Right lobe of liver (tissue), 6 donors: ENCODE results near the gene PTPRD. TPM values are rescaled to one million over a fixed set of nuclear protein-coding genes. Genes with fewer than 3 reads are reported as not detected.

Source experiments
- ATAC-seq, 4 donors: fragments of 200-7000 bp; cut with Tn5 transposase; one replicate each; pipeline ENCODE4 v1.9.1; 2020; ENCODE audit warnings: mild to moderate bottlenecking in 4 of 4, moderate library complexity in 4 of 4
- DNase-seq, 3 donors: peaks; one replicate each; pipeline ENCODE4 v3.0.0-alpha.2; 2020
- H3K27ac ChIP-seq, 3 donors: fragments of 200-600 bp; one replicate each; pipeline ENCODE4 v1.8.0; 2022
- H3K27me3 ChIP-seq, 2 donors: fragments of 200-600 bp; one replicate each; pipeline ENCODE4 v1.8.0; 2022
- H3K36me3 ChIP-seq, 4 donors: fragments of 200-600 bp; sonication (generic) in 1 of 4; one replicate each; pipeline versions ENCODE4 v1.5.1 to v1.8.0; 2017 to 2022; ENCODE audit warnings: control low read depth in 1 of 4
- H3K4me1 ChIP-seq, 4 donors: fragments of 200-600 bp; sonication (generic) in 1 of 4; one replicate each; pipeline versions ENCODE4 v1.5.1 to v1.8.0; 2017 to 2022; ENCODE audit warnings: control low read depth in 1 of 4
- H3K4me3 ChIP-seq, 3 donors: fragments of 200-600 bp; one replicate each; pipeline ENCODE4 v1.8.0; 2022
- H3K9me3 ChIP-seq, 4 donors: fragments of 200-600 bp; sonication (generic) in 1 of 4; one replicate each; pipeline versions ENCODE4 v1.5.1 to v1.8.0; 2017 to 2022; ENCODE audit warnings: control low read depth in 1 of 4
- CTCF ChIP-seq, 4 donors: fragments of 200-600 bp in 3 of 4; fragments of 450-650 bp in 1 of 4; IDR thresholded peaks; one replicate each; pipeline versions ENCODE4 v1.5.1 to v1.8.0; 2016 to 2022; ENCODE audit warnings: antibody characterized with exemption in 4 of 4, mild to moderate bottlenecking in 2 of 4
- POLR2A ChIP-seq: fragments of 450-650 bp; IDR thresholded peaks from one replicate; pipeline ENCODE4 v1.6.1; 2017; ENCODE audit warnings: antibody characterized with exemption, mild to moderate bottlenecking
- WGBS: methylation state at CpG from one replicate; pipeline ENCODE4 v1.1.6; 2018; ENCODE audit warnings: low coverage, low lambda C conversion rate; ENCODE audit not compliant: insufficient coverage; ENCODE audit errors: missing lambda C conversion rate; 5-methylcytosine and 5-hydroxymethylcytosine counted together
- intact Hi-C, 2 donors: fragments of 100-400 bp; cut with DNase I; formaldehyde crosslinking; loops; one replicate each; pipeline versions ENCODE4 v1.11.2 to v1.14.1; 2022
- total RNA-seq, 6 experiments: library from RNA; depleted of rRNA in 2 of 6; stranded (reverse); fragments of >200 nt in 2 of 6; fragmentation: NEBNext Ultra II Directional in 3 of 6; extraction: Animal tissue kit (Norgen Biotek cat#: 25700) in 3 of 6; gene quantifications; one replicate each; pipeline versions ENCODE4 v1.1.0 to v1.2.4, GENCODE V29; 2016 to 2023
- donor health status: DM: no; HTN: yes; CAD: no.
- donor health status: DM: no; HTN: no; CAD: no.
- donor health status: DM: no; HTN: no; CAD: no.
- donor health status: DM: no; HTN: yes; CAD: no.
- donor health status: DM: no; HTN: yes; CAD: no.

Gene PTPRD
- total RNA-seq, 6 experiments from 2014 or later: 5.4 to 29.8 (median 13.9) TPM

DNA sequence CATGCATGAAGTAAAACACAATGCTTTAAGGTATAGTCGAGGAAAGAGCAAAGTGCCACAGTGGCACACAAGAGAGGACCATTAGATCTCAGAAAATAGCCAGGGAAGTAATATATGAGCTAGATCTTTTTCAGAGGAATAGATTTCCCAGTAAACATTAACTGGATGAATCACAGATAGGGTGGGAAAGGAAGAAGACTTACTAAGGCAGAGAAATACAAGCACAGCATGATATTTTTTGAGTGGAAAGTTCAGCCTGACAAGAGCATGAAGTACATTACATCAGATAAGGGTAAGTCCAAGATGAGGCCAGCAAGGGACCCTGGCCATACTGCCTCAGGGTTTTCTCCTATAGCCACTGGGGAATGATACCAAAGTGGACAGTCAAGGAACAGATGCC is 2008.6 kb downstream of the PTPRD start:
- intact Hi-C loops: no loop called here
- H3K36me3 ChIP-seq: no peaks in the 10 kb centered on the region

GRCh38 chr9:8600914-8601680 is 2011.7 kb downstream of the PTPRD start:
- WGBS: 80% methylated on average over 1 of the region's 4 CpGs
- intact Hi-C loops: no loop called here
- ATAC-seq: peak in 2 of 4 donors; percentile 71 to 95

More for the DNA sequence above, 2008.6 kb downstream of the PTPRD start:
- Histone ChIP-seq H3K27me3 (no peaks in the 10 kb centered on the region), H3K4me1 (no peaks in the 10 kb centered on the region), H3K9me3 (no peaks in the 10 kb centered on the region), H3K27ac (no peak overlapping the region), H3K4me3 (no peak overlapping the region)
- ATAC-seq (no peak), DNase-seq (no peak)
- no peak for TF ChIP-seq CTCF (IDR thresholded peaks at IDR 0.05)
- no peak for TF ChIP-seq POLR2A
- WGBS: 17% methylated on average over 1 of the region's 1 CpG

GRCh38 chr9:8599937-8600336 is 2012.9 kb downstream of the PTPRD start:
- no peak for ATAC-seq
- TF ChIP-seq CTCF (IDR thresholded peaks at IDR 0.05): no peak
- no peak for TF ChIP-seq POLR2A
- intact Hi-C loops: no loop called here
- Histone ChIP-seq H3K4me1 (no peaks in the 10 kb centered on the region), H3K27ac (no peak overlapping the region), H3K9me3 (no peaks in the 10 kb centered on the region), H3K36me3 (no peaks in the 10 kb centered on the region), H3K27me3 (no peaks in the 10 kb centered on the region), H3K4me3 (no peak overlapping the region)
- no peak for DNase-seq
- WGBS: no CpG with 5 or more reads among the region's 5 CpGs

More at GRCh38 chr9:8600914-8601680, 2011.7 kb downstream of the PTPRD start:
- no peaks in the 10 kb centered on the region for H3K9me3 ChIP-seq
- no peaks in the 10 kb centered on the region for H3K36me3 ChIP-seq
- H3K4me1 ChIP-seq: no peaks in the 10 kb centered on the region
- H3K4me3 ChIP-seq: no peak overlapping the region
- TF ChIP-seq POLR2A (no peak), CTCF (IDR thresholded peaks at IDR 0.05) (no peak)
- no peak for DNase-seq
- H3K27ac ChIP-seq: no peak overlapping the region
- H3K27me3 ChIP-seq: no peaks in the 10 kb centered on the region

DNA sequence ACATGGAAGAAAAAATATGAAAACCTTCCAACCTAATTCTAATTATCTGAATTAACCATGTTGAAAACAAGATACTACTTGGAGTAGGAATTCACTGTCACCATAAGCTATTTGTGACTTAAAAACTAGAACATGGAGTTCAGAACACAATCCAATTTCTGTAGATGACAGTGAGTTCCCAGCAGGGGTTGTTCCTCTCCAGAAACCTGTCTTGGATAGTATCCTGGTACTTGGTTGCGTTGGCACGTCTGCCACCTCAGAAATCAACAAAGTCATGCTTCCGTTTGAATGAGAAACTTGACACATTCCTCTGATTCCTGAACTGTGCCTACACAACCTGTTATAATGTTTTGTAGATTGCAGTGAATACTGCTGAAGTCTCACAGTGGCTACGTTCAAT is 2023.3 kb downstream of the PTPRD start:
- H3K9me3 ChIP-seq: no peaks in the 10 kb centered on the region
- H3K4me1 ChIP-seq: no peaks in the 10 kb centered on the region
- TF ChIP-seq CTCF (IDR thresholded peaks at IDR 0.05) (no peak), POLR2A (no peak)
- no peak overlapping the region for H3K4me3 ChIP-seq
- intact Hi-C loops: no loop called here
- no peaks in the 10 kb centered on the region for H3K27me3 ChIP-seq
- DNase-seq (no peak), ATAC-seq (no peak)
- H3K27ac ChIP-seq: no peak overlapping the region
- WGBS: 67% methylated on average over 3 of the region's 4 CpGs
- no peaks in the 10 kb centered on the region for H3K36me3 ChIP-seq
